ENCODE measurements around the gene TM6SF1. TPM values are rescaled to one million over a fixed set of nuclear protein-coding genes. Genes with fewer than 3 reads are reported as not detected.

TM6SF1 gene
- total and polyA plus RNA-seq, 2 of the 4 experiments (the other 2 are of a cell fraction) = 1.6 to 1.9 TPM

GRCh38 chr15:83118291-83118827, 10.9 kb downstream of the TM6SF1 start:
- intact Hi-C loops (cut with micrococcal nuclease) = no loop called here
- H3K9me1 ChIP-seq (ENCODE audit: insufficient read depth, low read length) = peaks cover 12% of the 10 kb centered on the region
- no peak overlapping the region for H3K56ac ChIP-seq (ENCODE audit: extremely low read depth, insufficient read depth, low read length)
- H2BK20ac ChIP-seq (ENCODE audit: low read depth, low read length) = no peak overlapping the region
- dilution Hi-C loops (cut with HindIII; ENCODE audit: low sequenced_read_pairs, unreplicated experiment) = no loop called here
- no peak overlapping the region for H2BK120ac ChIP-seq (ENCODE audit: low read depth, low read length)
- H3K79me1 ChIP-seq (ENCODE audit: low read depth in 1 of 2, low read length in 2 of 2) = peaks cover 0 to 4% of the 10 kb centered on the region in 2 experiments; a peak in 2 of 4 replicates
- H3K4me1 ChIP-seq (ENCODE audit: control insufficient read depth, insufficient read depth, low read length) = peaks cover under 1% of the 10 kb centered on the region
- ATAC-seq (ENCODE audit: low read depth) = no peak; the same call in 1 of the 2 replicates
- no peaks in the 10 kb centered on the region for H4K20me1 ChIP-seq (ENCODE audit: insufficient read depth, low read length)
- no peak for DNase-seq
- H2AK5ac ChIP-seq (ENCODE audit: low read depth, low read length) = no peak overlapping the region
- 86% methylated on average over 4 of the region's 6 CpGs; no CpG with 5 or more reads in 1 of the 2 experiments for WGBS, 2 experiments (ENCODE audit: extremely low coverage in 2 of 2, insufficient read length in 1 of 2)
- H2AK9ac ChIP-seq (replicated peaks; ENCODE audit: low read depth, low read length, poor library complexity) = no peak overlapping the region
- in situ Hi-C loops (cut with MboI; ENCODE audit: low sequenced_read_pairs) = no loop called here
- no peak overlapping the region for H3K4me3 ChIP-seq (ENCODE audit: insufficient read depth, low read depth, low read length)
- H3K36me3 ChIP-seq (ENCODE audit: control insufficient read depth, insufficient read depth, low read length) = peaks cover 4% of the 10 kb centered on the region
- H3K18ac ChIP-seq (ENCODE audit: low read depth, low read length) = no peak overlapping the region
- BruUV-seq (replicated peaks) = no TSS peak
- no peak overlapping the region for H3K4ac ChIP-seq (ENCODE audit: low read depth, low read length)
- H3K27me3 ChIP-seq (ENCODE audit: control insufficient read depth, insufficient read depth, low read length) = no peaks in the 10 kb centered on the region
- H3K4me2 ChIP-seq (ENCODE audit: low read depth, low read length) = no peak overlapping the region
- no peak overlapping the region for H4K91ac ChIP-seq (ENCODE audit: insufficient read depth, low read depth, low read length)
- H3K14ac ChIP-seq (replicated peaks; ENCODE audit: low read depth, low read length) = no peak overlapping the region
- no peak overlapping the region for H2AFZ ChIP-seq (replicated peaks; ENCODE audit: low read length, poor library complexity)
- TF ChIP-seq CHD1 (IDR thresholded peaks at IDR 0.05; ENCODE audit: low read depth, low read length) = no peak
- H2BK15ac ChIP-seq (ENCODE audit: low read depth, low read length) = no peak overlapping the region
- POLR2A ChIA-PET (ENCODE audit: unreplicated experiment) = no interaction called here
- H3K9me3 ChIP-seq (ENCODE audit: control insufficient read depth, insufficient read depth, low read length) = no peaks in the 10 kb centered on the region
- H4K5ac ChIP-seq (ENCODE audit: low read depth, low read length) = no peak overlapping the region
- no peak overlapping the region for H4K8ac ChIP-seq (ENCODE audit: low read depth in 2 of 2, low read length in 2 of 2)
- CTCF ChIA-PET = no interaction called here
- H3K9ac ChIP-seq (ENCODE audit: low read depth, low read length) = no peak overlapping the region
- no peak overlapping the region for H2BK5ac ChIP-seq (ENCODE audit: low read depth, low read length, poor library complexity, severe bottlenecking)
- H3K23ac ChIP-seq (ENCODE audit: low read depth, low read length) = no peak overlapping the region
- H3K27ac ChIP-seq (ENCODE audit: insufficient read depth, low read length) = no peak overlapping the region
